ENCODE measurements around the gene CD248. TPM values are rescaled to one million over a fixed set of nuclear protein-coding genes. Genes with fewer than 3 reads are reported as not detected.

Gene CD248
- total and polyA plus RNA-seq, 9 donors, result 4.9 to 47.9 (median 17.2) TPM

- intact Hi-C loops (cut with DNase I), result loop anchor here in 1 of 4 donors (10.0 kb wide), 1 partner anchor 49 kb away; the partner anchor contains the start of gene YIF1A
- Histone ChIP-seq H3K27ac (no peak overlapping the region), H3K4me1 (ENCODE audit: insufficient read depth) (peaks cover 16% of the 10 kb centered on the region), H3K36me3 (no peaks in the 10 kb centered on the region), H3K9me3 (no peaks in the 10 kb centered on the region), H3K27me3 (no peaks in the 10 kb centered on the region), H3K4me3 (no peak overlapping the region)
- peak in 2 of 5 donors; percentile 16 to 30 for DNase-seq
- WGBS, 3 donors, result 87 to 91% (median 89%) methylated on average over 16 to 19 of the region's 19 CpGs
- TF ChIP-seq POLR2A (IDR thresholded peaks at IDR 0.05), result no peak
- TF ChIP-seq, protein P1, sequence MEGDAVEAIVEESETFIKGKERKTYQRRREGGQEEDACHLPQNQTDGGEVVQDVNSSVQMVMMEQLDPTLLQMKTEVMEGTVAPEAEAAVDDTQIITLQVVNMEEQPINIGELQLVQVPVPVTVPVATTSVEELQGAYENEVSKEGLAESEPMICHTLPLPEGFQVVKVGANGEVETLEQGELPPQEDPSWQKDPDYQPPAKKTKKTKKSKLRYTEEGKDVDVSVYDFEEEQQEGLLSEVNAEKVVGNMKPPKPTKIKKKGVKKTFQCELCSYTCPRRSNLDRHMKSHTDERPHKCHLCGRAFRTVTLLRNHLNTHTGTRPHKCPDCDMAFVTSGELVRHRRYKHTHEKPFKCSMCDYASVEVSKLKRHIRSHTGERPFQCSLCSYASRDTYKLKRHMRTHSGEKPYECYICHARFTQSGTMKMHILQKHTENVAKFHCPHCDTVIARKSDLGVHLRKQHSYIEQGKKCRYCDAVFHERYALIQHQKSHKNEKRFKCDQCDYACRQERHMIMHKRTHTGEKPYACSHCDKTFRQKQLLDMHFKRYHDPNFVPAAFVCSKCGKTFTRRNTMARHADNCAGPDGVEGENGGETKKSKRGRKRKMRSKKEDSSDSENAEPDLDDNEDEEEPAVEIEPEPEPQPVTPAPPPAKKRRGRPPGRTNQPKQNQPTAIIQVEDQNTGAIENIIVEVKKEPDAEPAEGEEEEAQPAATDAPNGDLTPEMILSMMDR (IDR thresholded peaks at IDR 0.05), result no peak
- TF ChIP-seq EP300 (IDR thresholded peaks at IDR 0.05), result no peak
Observed at GRCh38 chr11:66333220-66333877, 16.5 kb upstream of the CD248 start.

DNA sequence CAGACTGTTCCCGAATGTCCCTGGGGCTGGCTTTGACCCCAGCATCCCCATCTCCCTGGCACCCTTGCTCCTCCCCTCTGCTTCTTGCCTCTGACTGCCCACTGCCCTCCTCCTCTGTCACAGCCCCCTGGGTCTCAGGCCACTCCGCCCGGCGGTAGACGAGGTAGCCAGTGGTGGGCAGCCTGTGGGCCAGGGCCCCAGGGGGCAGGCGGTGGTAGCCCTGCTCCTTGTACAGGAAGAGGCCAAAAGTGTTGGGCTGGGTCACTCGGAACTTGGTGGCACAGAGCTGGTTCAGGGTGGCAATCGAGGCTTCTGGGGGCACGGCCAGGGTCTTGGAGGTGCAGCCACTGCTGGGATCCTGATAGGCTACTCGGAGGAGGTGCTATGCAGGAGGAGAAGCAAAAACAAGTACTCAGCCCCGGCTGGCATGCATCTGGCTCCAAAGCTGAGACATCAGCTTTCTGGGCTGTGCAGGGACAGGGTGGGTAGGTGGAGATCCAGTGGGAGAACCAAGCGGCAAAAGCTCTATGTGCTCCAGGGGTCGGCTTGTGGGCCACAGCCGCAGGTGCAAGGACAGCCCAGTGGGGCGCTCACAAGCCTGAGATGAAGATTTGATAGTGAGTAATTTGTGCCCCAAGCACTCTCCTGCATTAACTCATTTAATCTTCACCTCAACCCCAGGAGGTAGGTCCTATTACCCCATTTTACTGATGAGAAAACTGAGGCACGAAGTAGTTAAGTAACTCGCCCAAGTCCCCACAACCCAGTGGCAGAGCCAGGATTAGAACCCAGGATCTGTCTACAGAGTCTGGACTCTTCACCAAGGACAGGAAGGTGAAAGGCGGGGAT, 15.8 kb upstream of the CD248 start:
- Histone ChIP-seq H3K36me3 (no peaks in the 10 kb centered on the region), H3K4me3 (no peak overlapping the region), H3K27me3 (no peaks in the 10 kb centered on the region), H3K4me1 (ENCODE audit: insufficient read depth) (peaks cover 16% of the 10 kb centered on the region), H3K9me3 (no peaks in the 10 kb centered on the region), H3K27ac (no peak overlapping the region)
- WGBS, 3 donors, result 79 to 82% (median 81%) methylated on average over 18 of the region's 18 CpGs
- DNase-seq, result peak in 1 of 5 donors; percentile 28
- intact Hi-C loops (cut with DNase I), result loop anchor here in 1 of 4 donors (10.0 kb wide), 1 partner anchor 48 kb away; the partner anchor contains the start of gene YIF1A
- TF ChIP-seq POLR2A (IDR thresholded peaks at IDR 0.05), result no peak
- TF ChIP-seq, protein P1 (IDR thresholded peaks at IDR 0.05), result no peak
- no peak for TF ChIP-seq EP300 (IDR thresholded peaks at IDR 0.05)

DNA sequence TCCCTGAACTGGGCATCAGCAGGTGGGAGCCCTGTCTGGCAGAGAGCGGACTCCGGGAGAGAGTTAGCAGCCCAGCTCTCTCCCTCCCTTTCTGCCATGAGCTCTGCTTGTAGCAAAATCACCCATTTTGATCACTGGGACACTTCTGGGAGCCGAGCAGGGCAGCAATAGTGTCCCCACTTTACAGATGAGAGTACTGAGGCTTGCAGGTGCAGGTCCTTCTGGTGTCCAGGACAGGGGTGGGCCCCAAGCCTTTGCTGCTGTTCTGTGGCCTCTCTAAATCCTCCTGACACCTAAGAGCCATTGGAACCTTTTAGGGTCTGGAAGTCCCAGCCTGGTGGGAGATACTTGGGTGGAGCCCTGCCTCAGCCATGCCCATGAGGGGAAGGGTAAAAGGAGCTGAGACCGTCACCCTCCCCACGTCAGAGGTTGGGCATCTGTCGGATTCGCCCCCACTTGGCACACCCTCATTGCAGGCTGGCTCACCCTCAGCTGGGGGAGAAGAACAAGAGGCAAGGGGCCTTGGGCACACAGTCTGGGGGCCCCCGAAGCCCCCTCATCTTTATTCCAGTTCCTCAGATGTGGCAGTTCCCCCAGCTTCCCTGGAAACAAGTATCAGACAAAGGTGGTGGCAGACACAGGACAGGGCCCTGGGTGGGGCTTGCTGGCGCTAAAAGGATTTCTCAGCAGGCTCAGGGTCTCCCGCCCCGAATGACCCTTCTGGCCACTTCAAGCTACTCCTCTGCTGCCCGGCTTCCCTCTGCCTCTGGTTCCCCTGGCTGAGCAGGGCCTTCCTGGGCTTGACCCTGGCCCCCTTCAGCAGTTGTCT, 14.9 kb upstream of the CD248 start:
- TF ChIP-seq EP300 (IDR thresholded peaks at IDR 0.05) (no peak), POLR2A (IDR thresholded peaks at IDR 0.05) (no peak)
- TF ChIP-seq, protein P1 (IDR thresholded peaks at IDR 0.05), result no peak
- intact Hi-C loops (cut with DNase I), result loop anchor here in 1 of 4 donors (10.0 kb wide), 1 partner anchor 47 kb away; the partner anchor contains the start of gene YIF1A
- peaks cover 14% of the 10 kb centered on the region for H3K4me1 ChIP-seq (ENCODE audit: insufficient read depth)
- WGBS, 3 donors, result 89 to 92% (median 91%) methylated on average over 12 of the region's 12 CpGs
- DNase-seq, result peak in 2 of 5 donors; percentile 15 to 28
- no peaks in the 10 kb centered on the region for H3K9me3 ChIP-seq
- H3K27ac ChIP-seq, result no peak overlapping the region
- H3K27me3 ChIP-seq, result no peaks in the 10 kb centered on the region
- H3K36me3 ChIP-seq, result no peaks in the 10 kb centered on the region
- no peak overlapping the region for H3K4me3 ChIP-seq

- WGBS, 3 donors, result 37 to 48% (median 44%) methylated on average over 10 of the region's 10 CpGs
- Histone ChIP-seq H3K27me3 (no peaks in the 10 kb centered on the region), H3K9me3 (no peaks in the 10 kb centered on the region), H3K4me3 (no peak overlapping the region), H3K4me1 (ENCODE audit: insufficient read depth) (peaks cover 13% of the 10 kb centered on the region), H3K36me3 (no peaks in the 10 kb centered on the region), H3K27ac (no peak overlapping the region)
- peak in 1 of 5 donors; percentile 37 for DNase-seq
- TF ChIP-seq, protein P1 (IDR thresholded peaks at IDR 0.05), result no peak
- no peak for TF ChIP-seq EP300 (IDR thresholded peaks at IDR 0.05)
- TF ChIP-seq POLR2A (IDR thresholded peaks at IDR 0.05), result no peak
- intact Hi-C loops (cut with DNase I), result loop anchor here in 1 of 4 donors (10.0 kb wide), 1 partner anchor 46 kb away; the partner anchor contains the start of gene YIF1A
Observed at GRCh38 chr11:66330931-66331330, 14.1 kb upstream of the CD248 start.
